Stromal cell of bone marrow (primary cell): ENCODE measurements around the gene BECN2.
A peak's percentile ranks its signal among the peaks of the same experiment; 100 is the strongest.
"Not testable (repeated sequence)": the region's sequence is repeated elsewhere in the genome, so short reads cannot be mapped to it uniquely, and the experiment has no call there.

ENCODE experiments used
- DNase-seq: peaks from one replicate; pipeline ENCODE4 v3.0.0-alpha.2; 2012; ENCODE audit warnings: low read depth

BECN2 gene

GRCh38 chr1:241979071-241979470 is 21.5 kb downstream of the BECN2 start:
- no peak for DNase-seq

GRCh38 chr1:241979926-241980325 is 22.4 kb downstream of the BECN2 start:
- DNase-seq: no peak

- DNase-seq: no peak
These were observed 28.2 kb downstream of the BECN2 start for GRCh38 chr1:241985787-241986186.

GRCh38 chr1:241988389-241988930 is 30.9 kb downstream of the BECN2 start:
- DNase-seq: not testable (repeated sequence)

GRCh38 chr1:241990040-241990439 is 32.5 kb downstream of the BECN2 start:
- peak; percentile 92 for DNase-seq

- DNase-seq: no peak
These were observed 35.2 kb downstream of the BECN2 start for GRCh38 chr1:241992734-241993133.

GRCh38 chr1:241994171-241994570 is 36.6 kb downstream of the BECN2 start:
- no peak for DNase-seq

- no peak for DNase-seq
These were observed 39.9 kb downstream of the BECN2 start for GRCh38 chr1:241997401-241997998.

GRCh38 chr1:241998412-241998921 is 40.9 kb downstream of the BECN2 start:
- peak; percentile 75 for DNase-seq

- DNase-seq: no peak
These were observed 41.5 kb downstream of the BECN2 start, which contains the start of gene MAP1LC3C for GRCh38 chr1:241999026-241999425. MAP1LC3C (minus strand) TSS chr1:241999098; CDS start chr1:241999008, 90 bp downstream.

GRCh38 chr1:242000434-242000833 is 42.9 kb downstream of the BECN2 start:
- DNase-seq: no peak

- no peak for DNase-seq
These were observed 44.5 kb downstream of the BECN2 start for GRCh38 chr1:242002072-242002471.

- no peak for DNase-seq
These were observed 44.9 kb downstream of the BECN2 start for GRCh38 chr1:242002510-242002909.

- DNase-seq: no peak
These were observed 47.4 kb downstream of the BECN2 start for GRCh38 chr1:242004751-242005495.

GRCh38 chr1:242005866-242006535 is 48.4 kb downstream of the BECN2 start:
- no peak for DNase-seq

- DNase-seq: no peak
These were observed 49.4 kb downstream of the BECN2 start for GRCh38 chr1:242006976-242007375.
